Nephron progenitor cell (in vitro differentiated cells): ENCODE measurements around the gene SGK1.
"Not testable (repeated sequence)": the region's sequence is repeated elsewhere in the genome, so short reads cannot be mapped to it uniquely, and the experiment has no call there.

Experiments used
- DNase-seq: peaks from one replicate; pipeline ENCODE4 v3.0.0; 2021
- H3K27ac Mint-ChIP-seq: 2 replicates; pipeline ENCODE4 v1.8.0; 2021; ENCODE audit warnings: mild to moderate bottlenecking, moderate library complexity, mixed read lengths
- H3K27me3 Mint-ChIP-seq: 2 replicates; pipeline ENCODE4 v1.8.0; 2021; ENCODE audit warnings: mild to moderate bottlenecking, low read depth, mixed read lengths; ENCODE audit not compliant: poor library complexity
- H3K36me3 Mint-ChIP-seq: 2 replicates; pipeline ENCODE4 v1.8.0; 2021; ENCODE audit warnings: low read depth, mixed read lengths
- H3K4me1 Mint-ChIP-seq: 2 replicates; pipeline ENCODE4 v1.8.0; 2021; ENCODE audit warnings: mixed read lengths
- H3K4me3 Mint-ChIP-seq: 2 replicates; pipeline ENCODE4 v1.8.0; 2021; ENCODE audit warnings: mild to moderate bottlenecking, moderate library complexity, mixed read lengths
- H3K9me3 Mint-ChIP-seq: 2 replicates; pipeline ENCODE4 v1.8.0; 2021; ENCODE audit warnings: mild to moderate bottlenecking, moderate library complexity, mixed read lengths
- TF ChIP-seq, protein P1 (sequence below): fragments of 200-600 bp; sonication (generic); IDR thresholded peaks from 2 replicates; pipeline ENCODE4 v1.5.0; 2021; ENCODE audit warnings: antibody characterized with exemption

Gene SGK1

GRCh38 chr6:134287859-134288537 lies 29.9 kb downstream of the SGK1 start:
- Mint-ChIP-seq H3K4me1 (peaks cover 9% of the 10 kb centered on the region), H3K27ac (peak overlapping the region; percentile 44), H3K27me3 (no peaks in the 10 kb centered on the region), H3K9me3 (peaks cover 18% of the 10 kb centered on the region), H3K36me3 (no peaks in the 10 kb centered on the region), H3K4me3 (no peak overlapping the region)
- TF ChIP-seq, protein P1, sequence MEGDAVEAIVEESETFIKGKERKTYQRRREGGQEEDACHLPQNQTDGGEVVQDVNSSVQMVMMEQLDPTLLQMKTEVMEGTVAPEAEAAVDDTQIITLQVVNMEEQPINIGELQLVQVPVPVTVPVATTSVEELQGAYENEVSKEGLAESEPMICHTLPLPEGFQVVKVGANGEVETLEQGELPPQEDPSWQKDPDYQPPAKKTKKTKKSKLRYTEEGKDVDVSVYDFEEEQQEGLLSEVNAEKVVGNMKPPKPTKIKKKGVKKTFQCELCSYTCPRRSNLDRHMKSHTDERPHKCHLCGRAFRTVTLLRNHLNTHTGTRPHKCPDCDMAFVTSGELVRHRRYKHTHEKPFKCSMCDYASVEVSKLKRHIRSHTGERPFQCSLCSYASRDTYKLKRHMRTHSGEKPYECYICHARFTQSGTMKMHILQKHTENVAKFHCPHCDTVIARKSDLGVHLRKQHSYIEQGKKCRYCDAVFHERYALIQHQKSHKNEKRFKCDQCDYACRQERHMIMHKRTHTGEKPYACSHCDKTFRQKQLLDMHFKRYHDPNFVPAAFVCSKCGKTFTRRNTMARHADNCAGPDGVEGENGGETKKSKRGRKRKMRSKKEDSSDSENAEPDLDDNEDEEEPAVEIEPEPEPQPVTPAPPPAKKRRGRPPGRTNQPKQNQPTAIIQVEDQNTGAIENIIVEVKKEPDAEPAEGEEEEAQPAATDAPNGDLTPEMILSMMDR: no peak
- no peak for DNase-seq

DNA sequence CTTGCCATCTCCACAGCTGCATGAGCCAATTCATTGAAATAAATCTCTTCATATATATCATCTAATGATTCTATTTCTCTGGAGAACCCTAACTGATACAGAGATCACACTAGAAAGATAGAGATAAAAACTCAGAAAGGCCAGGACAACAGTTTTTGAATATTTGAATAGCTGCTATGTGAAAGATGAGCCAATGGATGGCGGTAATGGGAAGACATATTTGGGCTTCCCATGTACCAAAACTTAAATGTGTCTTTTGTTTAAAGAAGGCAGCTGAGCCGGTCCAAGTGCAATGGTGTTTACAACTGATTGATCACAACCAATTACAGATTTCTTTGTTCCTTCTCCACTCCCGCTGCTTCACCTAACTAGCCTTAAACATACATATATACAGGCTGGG lies 35.1 kb downstream of the SGK1 start:
- Mint-ChIP-seq H3K4me1 (peaks cover 2% of the 10 kb centered on the region), H3K36me3 (no peaks in the 10 kb centered on the region), H3K9me3 (peaks cover 4% of the 10 kb centered on the region), H3K4me3 (no peak overlapping the region), H3K27me3 (no peaks in the 10 kb centered on the region), H3K27ac (no peak overlapping the region)
- TF ChIP-seq, protein P1: no peak
- no peak for DNase-seq

GRCh38 chr6:134281388-134281787 lies 36.5 kb downstream of the SGK1 start:
- Mint-ChIP-seq H3K36me3 (no peaks in the 10 kb centered on the region), H3K27ac (no peak overlapping the region), H3K4me3 (no peak overlapping the region), H3K9me3 (peaks cover 4% of the 10 kb centered on the region), H3K27me3 (peaks cover 2% of the 10 kb centered on the region), H3K4me1 (no peaks in the 10 kb centered on the region)
- TF ChIP-seq, protein P1: no peak
- DNase-seq: no peak

GRCh38 chr6:134278000-134278399 lies 39.9 kb downstream of the SGK1 start:
- DNase-seq: no peak
- TF ChIP-seq, protein P1: no peak
- peaks cover 2% of the 10 kb centered on the region for H3K27me3 Mint-ChIP-seq
- H3K4me3 Mint-ChIP-seq: no peak overlapping the region
- no peak overlapping the region for H3K27ac Mint-ChIP-seq
- no peaks in the 10 kb centered on the region for H3K36me3 Mint-ChIP-seq
- no peaks in the 10 kb centered on the region for H3K9me3 Mint-ChIP-seq
- H3K4me1 Mint-ChIP-seq: no peaks in the 10 kb centered on the region

DNA sequence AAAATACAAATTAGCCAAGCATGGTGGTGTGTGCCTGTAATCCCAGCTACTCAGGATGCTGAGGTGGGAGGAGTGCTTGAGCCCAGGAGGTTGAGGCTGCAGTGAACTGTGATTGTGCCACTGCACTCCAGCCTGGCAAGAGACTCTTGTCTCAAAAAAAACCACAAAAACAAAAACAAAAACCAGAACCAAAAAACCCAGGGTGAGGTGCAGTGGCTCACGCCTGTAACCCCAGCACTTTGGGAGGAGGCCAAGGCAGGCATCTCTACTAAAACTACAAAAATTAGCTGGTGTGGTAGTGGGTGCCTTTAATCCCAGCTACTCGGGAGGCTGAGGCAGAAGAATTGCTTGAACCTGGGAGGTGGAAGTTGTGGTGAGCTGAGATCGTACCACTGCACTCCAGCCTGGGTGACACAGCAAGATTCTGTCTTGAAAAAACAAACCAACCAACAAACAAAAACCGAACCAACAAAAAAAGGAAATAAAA lies 41.0 kb downstream of the SGK1 start:
- not testable (repeated sequence) for H3K4me1 Mint-ChIP-seq, H3K9me3 Mint-ChIP-seq, H3K36me3 Mint-ChIP-seq

DNA sequence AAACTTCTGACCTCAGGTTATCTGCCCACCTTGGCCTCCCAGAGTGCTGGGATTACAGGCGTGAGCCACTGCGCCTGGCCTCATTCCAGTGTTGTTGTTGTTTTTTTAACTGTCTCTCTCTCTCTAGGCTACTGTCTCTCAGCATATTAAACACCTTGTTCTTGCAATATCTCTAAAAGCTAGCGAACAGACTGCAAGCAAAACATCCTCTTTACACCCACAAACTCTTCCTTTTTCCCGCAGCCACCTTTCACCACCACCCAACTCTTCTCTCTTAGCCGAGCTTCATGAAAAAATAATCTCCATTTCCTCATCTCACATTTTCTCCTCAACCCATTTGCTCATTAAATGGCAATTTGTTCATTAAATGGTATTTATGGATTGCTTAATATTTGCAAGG lies 45.5 kb downstream of the SGK1 start:
- Mint-ChIP-seq H3K27ac (no peak overlapping the region), H3K4me3 (no peak overlapping the region), H3K9me3 (no peaks in the 10 kb centered on the region), H3K36me3 (no peaks in the 10 kb centered on the region), H3K27me3 (peaks cover 6% of the 10 kb centered on the region), H3K4me1 (peaks cover 12% of the 10 kb centered on the region)
- no peak for DNase-seq
- TF ChIP-seq, protein P1: no peak

More for the DNA sequence above, 41.0 kb downstream of the SGK1 start:
- DNase-seq, H3K27ac Mint-ChIP-seq, H3K4me3 Mint-ChIP-seq, H3K27me3 Mint-ChIP-seq: not testable (repeated sequence)
